ENCODE results near the gene RUBCN.

The RUBCN gene

GRCh38 chr3:197686899-197687298, 49.8 kb downstream of the RUBCN start:
- no peak for DNase-seq (ENCODE audit: low read depth, low spot score)
- H3K4me3 ChIP-seq (ENCODE audit: low read depth, low read length): no peak overlapping the region
- TF ChIP-seq, protein P1, sequence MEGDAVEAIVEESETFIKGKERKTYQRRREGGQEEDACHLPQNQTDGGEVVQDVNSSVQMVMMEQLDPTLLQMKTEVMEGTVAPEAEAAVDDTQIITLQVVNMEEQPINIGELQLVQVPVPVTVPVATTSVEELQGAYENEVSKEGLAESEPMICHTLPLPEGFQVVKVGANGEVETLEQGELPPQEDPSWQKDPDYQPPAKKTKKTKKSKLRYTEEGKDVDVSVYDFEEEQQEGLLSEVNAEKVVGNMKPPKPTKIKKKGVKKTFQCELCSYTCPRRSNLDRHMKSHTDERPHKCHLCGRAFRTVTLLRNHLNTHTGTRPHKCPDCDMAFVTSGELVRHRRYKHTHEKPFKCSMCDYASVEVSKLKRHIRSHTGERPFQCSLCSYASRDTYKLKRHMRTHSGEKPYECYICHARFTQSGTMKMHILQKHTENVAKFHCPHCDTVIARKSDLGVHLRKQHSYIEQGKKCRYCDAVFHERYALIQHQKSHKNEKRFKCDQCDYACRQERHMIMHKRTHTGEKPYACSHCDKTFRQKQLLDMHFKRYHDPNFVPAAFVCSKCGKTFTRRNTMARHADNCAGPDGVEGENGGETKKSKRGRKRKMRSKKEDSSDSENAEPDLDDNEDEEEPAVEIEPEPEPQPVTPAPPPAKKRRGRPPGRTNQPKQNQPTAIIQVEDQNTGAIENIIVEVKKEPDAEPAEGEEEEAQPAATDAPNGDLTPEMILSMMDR (IDR thresholded peaks at IDR 0.05; ENCODE audit: insufficient read depth, low read length, missing control alignments): no peak
- ChIA-PET POLR2A (no interaction called here), CTCF (interaction anchor here (0.9 to 1.9 kb wide), 2 partner anchors 9 to 16 kb away, joined by 3 to 4 read pairs; no protein-coding TSS in a partner anchor)

GRCh38 chr3:197685546-197685945, 51.2 kb downstream of the RUBCN start:
- ChIA-PET POLR2A (no interaction called here), CTCF (interaction anchor here (1.7 kb wide), 1 partner anchor 11 kb away, joined by 7 read pairs; no protein-coding TSS in a partner anchor)
- TF ChIP-seq, protein P1 (IDR thresholded peaks at IDR 0.05; ENCODE audit: insufficient read depth, low read length, missing control alignments): no peak
- no peak overlapping the region for H3K4me3 ChIP-seq (ENCODE audit: low read depth, low read length)
- no peak for DNase-seq (ENCODE audit: low read depth, low spot score)

DNA sequence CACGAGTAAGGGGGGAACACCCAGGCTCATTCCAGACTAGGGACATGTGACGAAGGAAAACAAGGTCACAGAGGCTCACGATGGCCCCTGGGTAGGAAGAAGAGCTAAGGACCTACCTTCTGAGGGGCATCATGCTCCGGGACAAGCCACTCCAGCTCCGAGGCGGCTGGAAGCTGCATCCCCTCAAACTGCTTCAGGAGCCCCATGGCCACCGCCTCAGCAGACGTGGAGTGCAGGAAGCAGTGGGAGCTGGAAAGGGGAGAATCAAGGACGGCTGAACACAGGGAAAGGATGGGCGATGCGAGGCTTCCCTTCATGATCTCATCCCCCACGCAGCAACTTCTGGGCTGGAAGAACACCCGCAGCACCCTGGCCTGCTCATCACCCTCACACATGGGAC, 53.5 kb downstream of the RUBCN start:
- no peak overlapping the region for H3K4me3 ChIP-seq (ENCODE audit: low read depth, low read length)
- TF ChIP-seq, protein P1 (IDR thresholded peaks at IDR 0.05; ENCODE audit: insufficient read depth, low read length, missing control alignments): no peak
- POLR2A ChIA-PET: no interaction called here
- CTCF ChIA-PET: interaction anchor here (1.1 to 2.0 kb wide), 2 partner anchors 11 to 15 kb away, joined by 3 to 8 read pairs; no protein-coding TSS in a partner anchor
- no peak for DNase-seq (ENCODE audit: low read depth, low spot score)

DNA sequence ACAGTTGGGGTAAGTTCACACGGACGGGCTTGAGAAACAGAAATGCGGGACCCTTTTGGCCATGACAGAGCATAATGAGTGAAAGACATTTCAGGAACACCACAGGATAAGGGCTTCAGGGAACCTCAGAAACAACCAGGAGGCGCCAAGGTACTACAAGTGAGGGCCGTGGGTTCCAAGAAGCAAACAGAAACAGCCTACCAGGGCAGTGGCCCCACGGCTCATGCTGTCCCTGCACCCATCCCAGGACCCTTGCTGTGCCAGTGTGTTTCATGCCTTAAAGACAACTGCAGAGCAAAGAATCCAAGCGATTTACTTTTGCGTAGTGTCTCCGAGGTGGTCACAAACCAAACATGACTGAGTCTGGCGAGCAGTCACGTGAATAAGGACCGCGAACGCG, 54.0 kb downstream of the RUBCN start:
- CTCF ChIA-PET: no interaction called here
- DNase-seq (ENCODE audit: low read depth, low spot score): no peak

DNA sequence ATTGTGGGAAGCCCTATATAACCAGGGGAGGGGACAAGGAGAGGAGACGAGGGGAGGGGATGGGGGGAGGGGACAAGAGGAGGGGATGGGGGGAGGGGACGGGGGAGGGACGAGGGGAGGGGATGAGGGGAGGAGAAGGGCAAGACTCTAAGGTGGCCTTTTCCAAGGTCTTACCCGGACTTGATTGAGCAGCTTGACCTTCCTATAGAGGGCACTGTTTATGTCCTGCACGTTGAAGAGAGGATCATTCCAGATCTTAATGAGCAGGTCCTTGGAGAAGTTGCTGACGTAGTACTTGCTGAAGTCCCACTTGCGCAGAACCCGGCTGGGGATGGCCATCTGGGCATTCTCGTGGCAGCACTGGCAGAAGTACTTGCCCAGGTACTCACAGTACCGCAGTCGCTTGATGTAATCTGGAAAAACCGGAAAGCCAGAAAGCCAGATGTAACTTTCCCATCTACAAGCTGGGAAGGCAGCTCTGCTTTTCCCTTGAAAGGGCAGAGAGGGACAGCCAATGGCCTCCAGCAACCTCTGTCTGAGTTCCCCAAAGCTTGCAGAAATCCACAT, 55.7 kb downstream of the RUBCN start:
- POLR2A ChIA-PET: no interaction called here
- no peak for DNase-seq (ENCODE audit: low read depth, low spot score)
- TF ChIP-seq, protein P1 (IDR thresholded peaks at IDR 0.05; ENCODE audit: insufficient read depth, low read length, missing control alignments): no peak
- H3K4me3 ChIP-seq (ENCODE audit: low read depth, low read length): no peak overlapping the region
- CTCF ChIA-PET: interaction anchor here (1.7 kb wide), 1 partner anchor 10 kb away, joined by 8 read pairs; no protein-coding TSS in a partner anchor

More for the DNA sequence above, 54.0 kb downstream of the RUBCN start:
- no peak overlapping the region for H3K4me3 ChIP-seq (ENCODE audit: low read depth, low read length)
- POLR2A ChIA-PET: no interaction called here
- TF ChIP-seq, protein P1 (IDR thresholded peaks at IDR 0.05; ENCODE audit: insufficient read depth, low read length, missing control alignments): no peak

- TF ChIP-seq, protein P1 (IDR thresholded peaks at IDR 0.05; ENCODE audit: insufficient read depth, low read length, missing control alignments): no peak
- DNase-seq (ENCODE audit: low read depth, low spot score): no peak
- POLR2A ChIA-PET: no interaction called here
- CTCF ChIA-PET: interaction anchor here (1.1 to 1.9 kb wide), 2 partner anchors 8 to 77 kb away, joined by 3 to 4 read pairs; no protein-coding TSS in a partner anchor
- H3K4me3 ChIP-seq (ENCODE audit: low read depth, low read length): no peak overlapping the region
Observed at GRCh38 chr3:197675951-197676350, 60.8 kb downstream of the RUBCN start.
